GM06990 (cell line): ENCODE results near the gene ITPKC.

ENCODE experiments used
- DNase-seq: peaks from one replicate; pipeline ENCODE4 v3.0.0-alpha.2; 2011; ENCODE audit not compliant: insufficient read length; ENCODE audit errors: extremely low read depth
- H3K27me3 ChIP-seq: replicated peaks from 2 replicates; pipeline ENCODE4 v1.6.0; 2011; ENCODE audit warnings: low read length; ENCODE audit not compliant: control insufficient read depth, insufficient read depth
- H3K36me3 ChIP-seq: 2 replicates; pipeline ENCODE4 v1.5.1; 2011; ENCODE audit warnings: low read length; ENCODE audit not compliant: control insufficient read depth, insufficient read depth
- H3K4me3 ChIP-seq: replicated peaks from 2 replicates; pipeline ENCODE4 v1.5.1; 2011; ENCODE audit warnings: low read depth, mild to moderate bottlenecking, control low read depth, low read length
- CTCF ChIP-seq: IDR thresholded peaks from 2 replicates; pipeline ENCODE4 v1.5.1; 2011; ENCODE audit warnings: low read length, control low read depth, mild to moderate bottlenecking, inconsistent platforms; ENCODE audit not compliant: insufficient read depth, poor library complexity, severe bottlenecking

Gene ITPKC

GRCh38 chr19:40695881-40696280, 21.0 kb upstream of the ITPKC start:
- Histone ChIP-seq H3K36me3 (peaks cover 5% of the 10 kb centered on the region), H3K4me3 (no peak overlapping the region), H3K27me3 (no peaks in the 10 kb centered on the region)
- TF ChIP-seq CTCF = no peak
- no peak for DNase-seq

GRCh38 chr19:40697007-40697406, 19.9 kb upstream of the ITPKC start:
- DNase-seq = no peak
- H3K27me3 ChIP-seq = no peaks in the 10 kb centered on the region
- no peak overlapping the region for H3K4me3 ChIP-seq
- H3K36me3 ChIP-seq = peaks cover 9% of the 10 kb centered on the region
- no peak for TF ChIP-seq CTCF

GRCh38 chr19:40700083-40700482, 16.8 kb upstream of the ITPKC start:
- Histone ChIP-seq H3K4me3 (no peak overlapping the region), H3K27me3 (no peaks in the 10 kb centered on the region), H3K36me3 (peaks cover 25% of the 10 kb centered on the region)
- no peak for TF ChIP-seq CTCF
- no peak for DNase-seq

- peaks cover 25% of the 10 kb centered on the region for H3K36me3 ChIP-seq
- no peak for TF ChIP-seq CTCF
- no peak overlapping the region for H3K4me3 ChIP-seq
- no peak for DNase-seq
- H3K27me3 ChIP-seq = no peaks in the 10 kb centered on the region
These were observed 15.2 kb upstream of the ITPKC start for GRCh38 chr19:40701758-40702157.

- H3K27me3 ChIP-seq = no peaks in the 10 kb centered on the region
- no peak overlapping the region for H3K4me3 ChIP-seq
- no peak for DNase-seq
- TF ChIP-seq CTCF = peak; percentile 20
- peaks cover 25% of the 10 kb centered on the region for H3K36me3 ChIP-seq
These were observed 14.4 kb upstream of the ITPKC start for GRCh38 chr19:40702337-40703012.
